Endothelial cell of umbilical vein (primary cell): ENCODE results near the gene HCAR1. TPM values are rescaled to one million over a fixed set of nuclear protein-coding genes. Genes with fewer than 3 reads are reported as not detected.
"Not testable (repeated sequence)": the region's sequence is repeated elsewhere in the genome, so short reads cannot be mapped to it uniquely, and the experiment has no call there.

Experiments
- BruUV-seq: library from RNA; stranded (reverse); fragments of 400-500 nt; replicated peaks from 2 replicates; lab custom pipeline; 2021; lab: Mats Ljungman, UMichigan
- CTCF ChIA-PET: fragments of 300-600, 350-600 bp; sonication (Branson Sonifier 250); formaldehyde crosslinking; loops from one replicate; lab custom pipeline; 2021; ENCODE audit warnings: antibody characterized with exemption, inconsistent platforms; lab: Charles Lee
- POLR2A ChIA-PET: fragments of 300-600, 350-600 bp; sonication (Branson Sonifier 250); formaldehyde crosslinking; loops from one replicate; lab custom pipeline; 2021; ENCODE audit warnings: antibody characterized with exemption, inconsistent platforms; lab: Charles Lee
- DNase-seq: peaks from one replicate; pipeline ENCODE4 v3.0.0-alpha.2; 2011; ENCODE audit warnings: low read depth, low spot score
- FAIRE-seq: peaks from 2 replicates; lab custom pipeline; 2011; peaks lifted over from hg19 to GRCh38; lab: Jason Lieb, UNC
- H2AFZ ChIP-seq: 2 replicates; pipeline ENCODE4 v1.6.0; 2012; ENCODE audit warnings: low read depth, low read length, control low read depth, inconsistent platforms
- H3K27ac ChIP-seq: 2 replicates; pipeline ENCODE4 v1.5.1; 2011; ENCODE audit warnings: low read depth, mild to moderate bottlenecking, control low read depth, low read length, moderate library complexity; ENCODE audit not compliant: insufficient read depth
- H3K27me3 ChIP-seq, 2 experiments: 2 replicates each; pipeline versions ENCODE4 v1.6.0 to v1.6.1; 2011; ENCODE audit warnings: low read length in 2 of 2, mixed read lengths in 1 of 2; ENCODE audit not compliant: control insufficient read depth in 2 of 2, insufficient read depth in 2 of 2
- H3K36me3 ChIP-seq, 2 experiments: 2 replicates in 1 of 2; 3 replicates in 1 of 2; pipeline ENCODE4 v1.5.1; 2011; ENCODE audit warnings: low read length in 2 of 2, mild to moderate bottlenecking in 1 of 2, moderate library complexity in 1 of 2; ENCODE audit not compliant: control insufficient read depth in 2 of 2, insufficient read depth in 2 of 2; ENCODE audit errors: extremely low read depth in 1 of 2
- H3K4me1 ChIP-seq: 3 replicates; pipeline ENCODE4 v1.5.1; 2011; ENCODE audit warnings: mild to moderate bottlenecking, low read length; ENCODE audit not compliant: control insufficient read depth, insufficient read depth; ENCODE audit errors: extremely low read depth
- H3K4me2 ChIP-seq: 2 replicates; pipeline ENCODE4 v1.6.1; 2011; ENCODE audit warnings: low read length, control low read depth, mixed read lengths; ENCODE audit not compliant: insufficient read depth
- H3K4me3 ChIP-seq, 3 experiments: fragments of 200-600 bp in 1 of 3; sonication (generic), shearing (Covaris generic) in 1 of 3; replicated peaks in 1 of 3; 2 replicates each; pipeline ENCODE4 v1.5.1; 2011 to 2016; ENCODE audit warnings: control low read depth in 3 of 3, low read length in 3 of 3, mild to moderate bottlenecking in 2 of 3, inconsistent platforms in 1 of 3, low read depth in 1 of 3, moderate library complexity in 1 of 3; ENCODE audit not compliant: insufficient read depth in 1 of 3
- H3K79me2 ChIP-seq: 2 replicates; pipeline ENCODE4 v1.6.0; 2012; ENCODE audit warnings: low read length, inconsistent platforms; ENCODE audit not compliant: control insufficient read depth, insufficient read depth
- H3K9ac ChIP-seq: replicated peaks from 2 replicates; pipeline ENCODE3; 2011; ENCODE audit warnings: low read length, control low read depth; ENCODE audit not compliant: insufficient read depth; ENCODE audit errors: extremely low read depth
- H3K9me1 ChIP-seq: replicated peaks from 3 replicates; pipeline ENCODE4 v1.6.0; 2011; ENCODE audit warnings: mild to moderate bottlenecking, low read length; ENCODE audit not compliant: control insufficient read depth, insufficient read depth; ENCODE audit errors: extremely low read depth
- H3K9me3 ChIP-seq: replicated peaks from 2 replicates; pipeline ENCODE4 v1.5.1; 2012; ENCODE audit warnings: low read length, inconsistent platforms; ENCODE audit not compliant: control insufficient read depth, insufficient read depth
- H4K20me1 ChIP-seq: replicated peaks from 2 replicates; pipeline ENCODE3; 2011; ENCODE audit warnings: mild to moderate bottlenecking, low read length; ENCODE audit not compliant: control insufficient read depth, insufficient read depth; ENCODE audit errors: extremely low read depth
- EZH2 ChIP-seq: IDR thresholded peaks from 2 replicates; pipeline ENCODE4 v1.6.1; 2012; ENCODE audit warnings: borderline replicate concordance, low read depth, mild to moderate bottlenecking, moderate library complexity, low read length, inconsistent platforms; ENCODE audit not compliant: severe bottlenecking
- FOS ChIP-seq: IDR thresholded peaks from 2 replicates; pipeline ENCODE4 v1.6.1; 2011; ENCODE audit warnings: mild to moderate bottlenecking, low read length, moderate library complexity, borderline replicate concordance; ENCODE audit not compliant: insufficient read depth
- GATA2 ChIP-seq: IDR thresholded peaks from 2 replicates; pipeline ENCODE4 v1.7.0; 2011; ENCODE audit warnings: low read depth, mild to moderate bottlenecking, moderate library complexity, mixed read lengths, low read length; ENCODE audit not compliant: insufficient read length, insufficient read depth
- JUN ChIP-seq: IDR thresholded peaks from 2 replicates; pipeline ENCODE4 v1.6.1; 2011; ENCODE audit warnings: borderline replicate concordance, low read depth; ENCODE audit not compliant: insufficient read length, insufficient read depth
- MAX ChIP-seq: IDR thresholded peaks from 2 replicates; pipeline ENCODE4 v1.6.1; 2011; ENCODE audit not compliant: insufficient read depth, insufficient read length
- MYC ChIP-seq: IDR thresholded peaks from one replicate; pipeline ENCODE4 v1.6.1; 2011; ENCODE audit warnings: mild to moderate bottlenecking, low read depth, low read length
- POLR2A ChIP-seq: IDR thresholded peaks from 2 replicates; pipeline ENCODE4 v1.6.1; 2012; ENCODE audit warnings: low read depth, mild to moderate bottlenecking, control low read depth, low read length
- POLR2AphosphoS5 ChIP-seq: IDR thresholded peaks from 2 replicates; pipeline ENCODE4 v1.6.1; 2012; ENCODE audit warnings: low read depth, mild to moderate bottlenecking, control low read depth, low read length, moderate library complexity; ENCODE audit not compliant: insufficient read depth
- dilution Hi-C: fragments of 300-500 bp; cut with MboI; formaldehyde crosslinking; loops from one replicate; pipeline ENCODE4 v1.15.0; 2019; ENCODE audit warnings: low sequenced_read_pairs; ENCODE audit not compliant: extremely low pct_ligation_motif_present
- intact Hi-C: fragments of 100-400 bp; cut with micrococcal nuclease; formaldehyde crosslinking; loops from one replicate; pipeline ENCODE4 v1.10.0; 2022
- polyA plus RNA-seq, 4 experiments: library from polyadenylated mRNA; depleted of rRNA in 3 of 4; stranded (reverse) in 3 of 4; unstranded in 1 of 4; fragments of >200 nt; gene quantifications; 2 replicates each; pipeline versions ENCODE4 v1.2.1 to v1.2.3, GENCODE V29; 2011 to 2012; ENCODE audit warnings: missing spikeins in 1 of 4
- total RNA-seq: library from RNA; stranded (reverse); gene quantifications from 2 replicates; pipeline ENCODE4 v1.2.3, GENCODE V29; 2021
- TF ChIP-seq, protein P1 (sequence below), 2 donors: IDR thresholded peaks; 1 replicate in 1 of 2; 2 replicates in 1 of 2; pipeline ENCODE4 v1.5.1; 2011; ENCODE audit warnings: low read length in 2 of 2, mild to moderate bottlenecking in 2 of 2, moderate library complexity in 2 of 2, control low read depth in 1 of 2, inconsistent platforms in 1 of 2, low read depth in 1 of 2; ENCODE audit not compliant: insufficient read depth in 1 of 2; ENCODE audit errors: extremely low read depth in 1 of 2

HCAR1 gene
- total and polyA plus RNA-seq, 2 donors (not counting 3 experiments of a cell fraction or from before 2014, with no cell fraction given): 0.04 TPM; not detected in 1

GRCh38 chr12:122752464-122753318 is 22.0 kb upstream of the HCAR1 start, which contains the start of gene DENR:
Gene DENR, plus strand, starts transcription at chr12:122752824. Its CDS starts 878 bp downstream, at chr12:122753702.
- Histone ChIP-seq H4K20me1 (no peaks in the 10 kb centered on the region), H3K9ac (peak within 1 kb of the TSS; percentile 90), H3K4me3 (peak within 1 kb of the TSS; percentile 66 to 87 (median 77)), H3K27ac (peak within 1 kb of the TSS; percentile 74), H3K36me3 (peaks cover 2 to 12% of the 10 kb centered on the region in 2 experiments), H3K4me1 (peaks cover 11% of the 10 kb centered on the region), H3K79me2 (peaks cover 31% of the 10 kb centered on the region), H3K27me3 (no peaks in the 10 kb centered on the region), H2AFZ (peak within 1 kb of the TSS; percentile 74), H3K4me2 (peak within 1 kb of the TSS; percentile 88), H3K9me3 (no peaks in the 10 kb centered on the region), H3K9me1 (no peaks in the 10 kb centered on the region)
- ChIA-PET POLR2A (interaction anchor here (0.6 kb wide), 1 partner anchor 314 kb away, joined by 3 read pairs; no protein-coding TSS in a partner anchor), CTCF (interaction anchor here (1.0 to 3.1 kb wide), 6 partner anchors 10 to 115 kb away, joined by 3 to 38 read pairs (median 3); no protein-coding TSS in a partner anchor)
- DNase-seq: peak; percentile 98
- intact Hi-C loops: loop anchor here (1.0 to 5.0 kb wide), 5 partner anchors 114 to 525 kb away; partner anchors contain the start of genes DIABLO and KNTC1
- dilution Hi-C loops: no loop called here
- BruUV-seq: no TSS peak
- TF ChIP-seq MAX: peak; percentile 81
- no peak for TF ChIP-seq MYC
- TF ChIP-seq, protein P1, sequence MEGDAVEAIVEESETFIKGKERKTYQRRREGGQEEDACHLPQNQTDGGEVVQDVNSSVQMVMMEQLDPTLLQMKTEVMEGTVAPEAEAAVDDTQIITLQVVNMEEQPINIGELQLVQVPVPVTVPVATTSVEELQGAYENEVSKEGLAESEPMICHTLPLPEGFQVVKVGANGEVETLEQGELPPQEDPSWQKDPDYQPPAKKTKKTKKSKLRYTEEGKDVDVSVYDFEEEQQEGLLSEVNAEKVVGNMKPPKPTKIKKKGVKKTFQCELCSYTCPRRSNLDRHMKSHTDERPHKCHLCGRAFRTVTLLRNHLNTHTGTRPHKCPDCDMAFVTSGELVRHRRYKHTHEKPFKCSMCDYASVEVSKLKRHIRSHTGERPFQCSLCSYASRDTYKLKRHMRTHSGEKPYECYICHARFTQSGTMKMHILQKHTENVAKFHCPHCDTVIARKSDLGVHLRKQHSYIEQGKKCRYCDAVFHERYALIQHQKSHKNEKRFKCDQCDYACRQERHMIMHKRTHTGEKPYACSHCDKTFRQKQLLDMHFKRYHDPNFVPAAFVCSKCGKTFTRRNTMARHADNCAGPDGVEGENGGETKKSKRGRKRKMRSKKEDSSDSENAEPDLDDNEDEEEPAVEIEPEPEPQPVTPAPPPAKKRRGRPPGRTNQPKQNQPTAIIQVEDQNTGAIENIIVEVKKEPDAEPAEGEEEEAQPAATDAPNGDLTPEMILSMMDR (IDR thresholded peaks at IDR 0.05; ENCODE audit: extremely low read depth in 1 of 2, insufficient read depth in 1 of 2, low read depth in 1 of 2, low read length in 2 of 2): peak; percentile 87 to 90
- no peak for TF ChIP-seq EZH2
- peak; percentile 14 for TF ChIP-seq GATA2
- no peak for TF ChIP-seq JUN
- peak; percentile 52 for TF ChIP-seq FOS
- peak; percentile 95 for TF ChIP-seq POLR2AphosphoS5
- peak; percentile 98 for TF ChIP-seq POLR2A
- peak; percentile 83 for FAIRE-seq

GRCh38 chr12:122750781-122751515 is 20.3 kb upstream of the HCAR1 start:
- intact Hi-C loops: loop anchor here (5.0 kb wide), 1 partner anchor 524 kb away; the partner anchor contains the start of gene DIABLO
- H3K79me2 ChIP-seq: peaks cover 24% of the 10 kb centered on the region
- BruUV-seq, H3K4me2 ChIP-seq, H3K9me1 ChIP-seq, H4K20me1 ChIP-seq, FAIRE-seq, H3K9me3 ChIP-seq, H3K27me3 ChIP-seq, H3K36me3 ChIP-seq, H3K9ac ChIP-seq, POLR2A ChIA-PET, CTCF ChIA-PET, dilution Hi-C loops, H3K4me3 ChIP-seq, H2AFZ ChIP-seq, H3K27ac ChIP-seq, DNase-seq: not testable (repeated sequence)
- H3K4me1 ChIP-seq: peaks cover 11% of the 10 kb centered on the region
